A549 (cell line): ENCODE measurements around the gene GPR37L1. TPM values are rescaled to one million over a fixed set of nuclear protein-coding genes. Genes with fewer than 3 reads are reported as not detected.

ENCODE experiments used
- ATAC-seq, 2 experiments: fragments of 200-7000 bp in 1 of 2; fragments of >200 bp in 1 of 2; cut with Nextera tagmentation in 1 of 2; cut with Tn5 transposase in 1 of 2; 3 replicates each; pipeline versions ENCODE4 v1.8.0 to v1.9.1; 2018 to 2020; ENCODE audit warnings: mild to moderate bottlenecking in 1 of 2, moderate library complexity in 1 of 2
- CTCF ChIA-PET: fragments of 300-600 bp; sonication (Branson Sonifier 250); formaldehyde crosslinking; extraction: SDS; loops from one replicate; lab custom pipeline; 2021; ENCODE audit warnings: antibody characterized with exemption, inconsistent platforms; lab: Yijun Ruan, JAX
- POLR2A ChIA-PET: fragments of 350-600 bp; formaldehyde crosslinking; extraction: SDS; loops from one replicate; lab custom pipeline; 2021; ENCODE audit warnings: antibody characterized with exemption, inconsistent platforms; lab: Yijun Ruan, JAX
- DNase-seq, 2 experiments: peaks; one replicate each; pipeline versions ENCODE4 v3.0.0 to v3.0.0-alpha.2; 2011 to 2016; ENCODE audit warnings: low read depth in 1 of 2, low spot score in 1 of 2
- FAIRE-seq: peaks from 2 replicates; lab custom pipeline; 2011; peaks lifted over from hg19 to GRCh38; lab: Jason Lieb, UNC
- H3K27ac ChIP-seq, 2 experiments: fragments of >200 bp; sonication (Bioruptor Twin); formaldehyde crosslinking; 3 replicates each; pipeline ENCODE4 v1.5.1; 2016 to 2017
- H3K4me1 ChIP-seq: fragments of >200 bp; sonication (Bioruptor Twin); formaldehyde crosslinking; 3 replicates; pipeline ENCODE4 v1.6.1; 2016
- H3K4me2 ChIP-seq: fragments of >200 bp; sonication (Bioruptor Twin); formaldehyde crosslinking; 3 replicates; pipeline ENCODE4 v1.6.1; 2016
- H3K4me3 ChIP-seq: fragments of >200 bp; sonication (Bioruptor Twin); formaldehyde crosslinking; 3 replicates; pipeline ENCODE4 v1.5.1; 2016
- H3K9me3 ChIP-seq: fragments of >200 bp; sonication (Bioruptor Twin); formaldehyde crosslinking; 3 replicates; pipeline ENCODE4 v1.6.1; 2016
- ATOH8 ChIP-seq: fragments of 250-450 bp; sonication (Bioruptor Pico); IDR thresholded peaks from 2 replicates; pipeline ENCODE4 v1.5.0; 2020; ENCODE audit warnings: low read depth, mild to moderate bottlenecking, moderate library complexity
- BHLHE40 ChIP-seq: IDR thresholded peaks from 2 replicates; pipeline ENCODE4 v1.6.1; 2012; ENCODE audit warnings: low read depth, low read length, inconsistent platforms
- CHD2 ChIP-seq: fragments of 150-350 bp; IDR thresholded peaks from 2 replicates; pipeline ENCODE4 v1.6.1; 2014; ENCODE audit warnings: low read length; ENCODE audit not compliant: partially characterized antibody
- CHD4 ChIP-seq: fragments of 200-600 bp; sonication (generic); IDR thresholded peaks from 2 replicates; pipeline ENCODE4 v1.6.1; 2016; ENCODE audit warnings: antibody characterized with exemption, mild to moderate bottlenecking, borderline replicate concordance
- CTCF ChIP-seq: fragments of >200 bp; sonication (Bioruptor Twin); formaldehyde crosslinking; IDR thresholded peaks from 3 replicates; pipeline ENCODE4 v1.5.1; 2016
- EHF ChIP-seq: fragments of 250-450 bp; sonication (Bioruptor Pico); IDR thresholded peaks from 2 replicates; pipeline ENCODE4 v1.5.0; 2020; ENCODE audit warnings: mild to moderate bottlenecking
- EHMT2 ChIP-seq: fragments of 200-600 bp; sonication (generic); IDR thresholded peaks from 2 replicates; pipeline ENCODE4 v1.6.1; 2016; ENCODE audit warnings: antibody characterized with exemption, low read depth, mild to moderate bottlenecking, moderate library complexity
- FOXS1 ChIP-seq: fragments of 250-450 bp; sonication (Bioruptor Pico); IDR thresholded peaks from 2 replicates; pipeline ENCODE4 v1.5.0; 2020; ENCODE audit warnings: mild to moderate bottlenecking, moderate library complexity
- HES2 ChIP-seq: fragments of >200 bp; sonication (Bioruptor Twin); formaldehyde crosslinking; IDR thresholded peaks from 2 replicates; pipeline ENCODE4 v1.6.1; 2016
- HEYL ChIP-seq: fragments of 250-450 bp; sonication (Bioruptor Pico); IDR thresholded peaks from 2 replicates; pipeline ENCODE4 v1.8.0; 2021; ENCODE audit warnings: mild to moderate bottlenecking, moderate library complexity
- HMGXB4 ChIP-seq: fragments of 250-450 bp; sonication (Bioruptor Pico); IDR thresholded peaks from 2 replicates; pipeline ENCODE4 v1.5.0; 2021; ENCODE audit warnings: mild to moderate bottlenecking, moderate library complexity, borderline replicate concordance
- HOXB13 ChIP-seq: fragments of 250-450 bp; sonication (Bioruptor Pico); IDR thresholded peaks from 2 replicates; pipeline ENCODE4 v1.5.0; 2020; ENCODE audit warnings: low read depth, mild to moderate bottlenecking, moderate library complexity
- MAFK ChIP-seq: fragments of 450-650 bp; IDR thresholded peaks from 2 replicates; pipeline ENCODE4 v1.6.1; 2014; ENCODE audit not compliant: partially characterized antibody
- MAZ ChIP-seq: fragments of 150-350 bp; IDR thresholded peaks from 2 replicates; pipeline ENCODE4 v1.6.1; 2014; ENCODE audit warnings: antibody characterized with exemption, low read depth, low read length, borderline replicate concordance
- PBX3 ChIP-seq: IDR thresholded peaks from 2 replicates; pipeline ENCODE4 v1.6.1; 2012
- PHF8 ChIP-seq: fragments of 200-600 bp; sonication (generic); IDR thresholded peaks from 2 replicates; pipeline ENCODE4 v1.6.1; 2016; ENCODE audit warnings: low read depth, mild to moderate bottlenecking, antibody characterized with exemption, moderate library complexity, borderline replicate concordance
- POLR2A ChIP-seq: IDR thresholded peaks from 2 replicates; pipeline ENCODE4 v1.6.1; 2012; ENCODE audit warnings: mild to moderate bottlenecking, low read length
- POLR2AphosphoS2 ChIP-seq: conservative IDR thresholded peaks from 2 replicates; pipeline ENCODE4 v1.6.1; 2012; ENCODE audit warnings: low read length, improper control_type of control experiment, inconsistent platforms
- RAD21 ChIP-seq, 2 experiments: fragments of >200 bp in 1 of 2; sonication (Bioruptor Twin) in 1 of 2; formaldehyde crosslinking in 1 of 2; IDR thresholded peaks in 1 of 2; conservative IDR thresholded peaks in 1 of 2; 2 replicates in 1 of 2; 3 replicates in 1 of 2; pipeline ENCODE4 v1.6.1; 2012 to 2018; ENCODE audit warnings: inconsistent platforms in 1 of 2
- RCOR1 ChIP-seq: fragments of 150-350 bp; IDR thresholded peaks from 2 replicates; pipeline ENCODE4 v1.6.1; 2014; ENCODE audit warnings: antibody characterized with exemption, low read length, low read depth
- SMC3 ChIP-seq: fragments of >200 bp; sonication (Bioruptor Twin); formaldehyde crosslinking; IDR thresholded peaks from 3 replicates; pipeline ENCODE4 v1.6.1; 2018; ENCODE audit warnings: inconsistent platforms
- TP53 ChIP-seq: fragments of 250-450 bp; sonication (Bioruptor Pico); IDR thresholded peaks from 2 replicates; pipeline ENCODE4 v1.5.0; 2021; ENCODE audit warnings: mild to moderate bottlenecking, moderate library complexity
- ZSCAN20 ChIP-seq: fragments of 250-450 bp; sonication (Bioruptor Pico); IDR thresholded peaks from 2 replicates; pipeline ENCODE4 v1.8.0; 2022; ENCODE audit warnings: mild to moderate bottlenecking, moderate library complexity
- WGBS: methylation state at CpG from one replicate; pipeline ENCODE4 v1.1.6; 2017; ENCODE audit errors: missing lambda C conversion rate; 5-methylcytosine and 5-hydroxymethylcytosine counted together
- polyA plus RNA-seq, 4 experiments: library from polyadenylated mRNA; depleted of rRNA in 3 of 4; stranded (reverse); fragments of >200 nt; fragmentation: RNase III in 1 of 4; extraction: RNeasy Plus Mini Kit Qiagen cat#74134 plus additional on column Dnase treatment in 1 of 4; gene quantifications; 2 replicates in 3 of 4; 3 replicates in 1 of 4; pipeline ENCODE4 v1.2.3, GENCODE V29; 2011 to 2017

The GPR37L1 gene
- polyA plus RNA-seq, 2 of the 4 experiments (the other 2 are of a cell fraction): 0.08 to 0.13 TPM

GRCh38 chr1:202133496-202133895 is 10.8 kb downstream of the GPR37L1 start:
- TF ChIP-seq EHF (CRISPR knock-in tag): no peak
- TF ChIP-seq CTCF: no peak
- TF ChIP-seq RAD21 (conservative IDR thresholded peaks at IDR 0.05 in 1 of 2, IDR thresholded peaks at IDR 0.05 in 1 of 2): no peak
- TF ChIP-seq PBX3: no peak
- TF ChIP-seq FOXS1 (CRISPR knock-in tag): no peak
- TF ChIP-seq MAFK: no peak
- no peak for TF ChIP-seq HMGXB4 (CRISPR knock-in tag)
- no peak for TF ChIP-seq HES2
- no peak for TF ChIP-seq ZSCAN20 (CRISPR knock-in tag)
- no peak for TF ChIP-seq HEYL
- no peak for TF ChIP-seq HOXB13 (CRISPR knock-in tag)
- TF ChIP-seq ATOH8 (CRISPR knock-in tag): no peak
- TF ChIP-seq EHMT2: no peak
- no peak for FAIRE-seq
- no peak for DNase-seq
- H3K4me1 ChIP-seq: 0 out of 3 replicates have a peak, but pooled peaks cover 5% of the 10 kb centered on the region
- H3K4me3 ChIP-seq: no peak overlapping the region
- ChIA-PET POLR2A (no interaction called here), CTCF (interaction anchor here (1.8 to 31.9 kb wide), 5 partner anchors 10 to 238 kb away, joined by 4 to 1624 read pairs (median 25); partner anchors contain the start of genes ELF3, GPR37L1 and RNPEP)
- 83% methylated on average over 8 of the region's 8 CpGs for WGBS
- no peaks in the 10 kb centered on the region for H3K9me3 ChIP-seq
- no peak for ATAC-seq
- no peak overlapping the region for H3K27ac ChIP-seq
- H3K4me2 ChIP-seq: no peak overlapping the region

- ATAC-seq (no peak), DNase-seq (no peak), FAIRE-seq (no peak)
- TF ChIP-seq SMC3 (no peak), CHD2 (no peak), PHF8 (no peak), POLR2AphosphoS2 (no peak), POLR2A (no peak), EHMT2 (no peak), CHD4 (no peak), RCOR1 (no peak), RAD21 (conservative IDR thresholded peaks at IDR 0.05 in 1 of 2, IDR thresholded peaks at IDR 0.05 in 1 of 2) (no peak), BHLHE40 (no peak), MAZ (no peak), TP53 (CRISPR knock-in tag) (no peak)
- Histone ChIP-seq H3K27ac (no peak overlapping the region), H3K4me2 (no peak overlapping the region), H3K9me3 (no peaks in the 10 kb centered on the region), H3K4me3 (no peak overlapping the region), H3K4me1 (0 out of 3 replicates have a peak, but pooled peaks cover 5% of the 10 kb centered on the region)
- POLR2A ChIA-PET: interaction anchor here (3.0 kb wide), 1 partner anchor 124 kb away, joined by 7 read pairs; the partner anchor contains the start of gene ELF3
- CTCF ChIA-PET: interaction anchor here (1.2 to 31.9 kb wide), 9 partner anchors 12 to 238 kb away, joined by 3 to 1624 read pairs (median 30); partner anchors contain the start of genes ARL8A, ELF3, GPR37L1 and RNPEP
- 88% methylated on average over 5 of the region's 5 CpGs for WGBS
Measured at GRCh38 chr1:202133989-202134388, 11.3 kb downstream of the GPR37L1 start.
